ENCODE data around the gene CTNNB1. TPM values are rescaled to one million over a fixed set of nuclear protein-coding genes. Genes with fewer than 3 reads are reported as not detected.

CTNNB1 gene
- total and polyA plus RNA-seq, 2 of the 8 experiments (the other 6 are each of a cell fraction or from before 2014, with no cell fraction given): 356 to 579 TPM

DNA sequence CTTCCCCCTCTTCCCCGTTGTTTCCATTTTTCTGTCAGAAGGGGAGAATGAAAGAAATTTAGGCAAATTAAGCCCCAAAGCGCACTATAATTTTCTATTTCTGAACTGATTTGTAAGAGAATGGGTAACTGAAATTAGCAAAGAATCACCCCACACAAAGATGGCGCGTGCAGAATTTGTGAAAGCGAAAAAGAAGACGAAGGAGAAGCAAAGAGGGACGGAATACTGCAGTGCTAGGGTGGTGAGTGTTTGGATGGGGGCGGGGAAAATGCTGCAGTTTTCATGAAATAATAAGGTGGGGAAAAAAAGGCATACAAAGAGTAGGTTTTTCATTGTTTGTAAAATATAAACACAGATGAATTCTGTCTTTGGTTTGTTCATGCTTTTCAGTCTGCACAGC, 4.6 kb upstream of the CTNNB1 start:
- H3K14ac ChIP-seq (ENCODE audit: insufficient read length): no peak overlapping the region
- H3K79me2 ChIP-seq (ENCODE audit: control insufficient read depth in 1 of 2, insufficient read depth in 2 of 2, low read length in 2 of 2): no peaks in the 10 kb centered on the region; a peak in 2 of 4 replicates
- no peak overlapping the region for H2BK12ac ChIP-seq (ENCODE audit: low read depth, low read length)
- no peak overlapping the region for H4K91ac ChIP-seq (replicated peaks; ENCODE audit: insufficient read length, low read length)
- TF ChIP-seq MAFK (IDR thresholded peaks at IDR 0.05; ENCODE audit: low read depth, low read length) (no peak), BCL11A (IDR thresholded peaks at IDR 0.05; ENCODE audit: low read depth in 2 of 2, low read length in 2 of 2) (no peak), POLR2A (IDR thresholded peaks at IDR 0.05; ENCODE audit: control extremely low read depth in 1 of 2, low read depth in 2 of 2, low read length in 2 of 2) (no peak), KDM4A (IDR thresholded peaks at IDR 0.05; ENCODE audit: low read depth, low read length, severe bottlenecking) (no peak), PHF8 (conservative IDR thresholded peaks at IDR 0.05; ENCODE audit: low read depth, low read length) (no peak), JUND (IDR thresholded peaks at IDR 0.05; ENCODE audit: low read length) (no peak), EP300 (IDR thresholded peaks at IDR 0.05; ENCODE audit: borderline replicate concordance in 1 of 2, low read depth in 2 of 2, low read length in 2 of 2) (no peak), SP2 (IDR thresholded peaks at IDR 0.05; ENCODE audit: low read length) (no peak), TEAD4 (IDR thresholded peaks at IDR 0.05; ENCODE audit: low read depth, low read length) (no peak)
- no peak overlapping the region for H2AK5ac ChIP-seq (ENCODE audit: low read depth, low read length)
- peaks cover 0 to 4% (median 1%) of the 10 kb centered on the region in 4 experiments; a peak in 1 of 7 replicates for H3K4me1 ChIP-seq (replicated peaks in 1 of 4; ENCODE audit: control insufficient read depth in 3 of 4, insufficient read depth in 4 of 4, low read length in 3 of 4)
- ChIA-PET CTCF (ENCODE audit: partially characterized antibody) (no interaction called here), POLR2A (ENCODE audit: partially characterized antibody) (no interaction called here)
- H2BK15ac ChIP-seq (ENCODE audit: low read length): no peak overlapping the region
- H3K23ac ChIP-seq (ENCODE audit: insufficient read length): no peak overlapping the region
- H3K79me1 ChIP-seq (ENCODE audit: low read depth, low read length): no peaks in the 10 kb centered on the region
- H2BK20ac ChIP-seq (ENCODE audit: low read length): no peak overlapping the region
- H4K20me1 ChIP-seq (replicated peaks in 1 of 2; ENCODE audit: control insufficient read depth in 1 of 2, insufficient read depth in 2 of 2, low read length in 2 of 2): no peaks in the 10 kb centered on the region
- no peak overlapping the region for H4K8ac ChIP-seq (ENCODE audit: extremely low read depth, insufficient read depth, low read length)
- H4K5ac ChIP-seq (ENCODE audit: insufficient read length, low read depth, low read length): no peak overlapping the region
- peaks cover 4% of the 10 kb centered on the region; the same call in 1 of the 2 replicates for H3K23me2 ChIP-seq (ENCODE audit: low read depth, low read length)
- H2AFZ ChIP-seq (ENCODE audit: low read length): no peak overlapping the region
- DNase-seq (ENCODE audit: low read depth in 1 of 2, low spot score in 2 of 2) (no peak), FAIRE-seq (no peak)
- no peak overlapping the region for H3K56ac ChIP-seq (replicated peaks; ENCODE audit: insufficient read length, low read depth, low read length)
- no peak overlapping the region for H3K4me3 ChIP-seq (ENCODE audit: extremely low read depth in 1 of 4, insufficient read depth in 2 of 4, low read depth in 3 of 4, low read length in 4 of 4)
- H3K27me3 ChIP-seq (replicated peaks in 1 of 4; ENCODE audit: control insufficient read depth in 3 of 4, extremely low read depth in 1 of 4, insufficient read depth in 3 of 4, low read length in 3 of 4): no peaks in the 10 kb centered on the region
- no peak overlapping the region for H3K9ac ChIP-seq (replicated peaks in 1 of 4; ENCODE audit: extremely low read depth in 1 of 4, low read depth in 3 of 4, low read length in 3 of 4)
- H3K4ac ChIP-seq (replicated peaks; ENCODE audit: insufficient read length, low read depth, low read length): no peak overlapping the region
- no peak overlapping the region for H2BK120ac ChIP-seq (replicated peaks; ENCODE audit: low read depth, low read length)
- no peaks in the 10 kb centered on the region for H3K9me3 ChIP-seq (ENCODE audit: insufficient read depth in 2 of 2, low read depth in 1 of 2, low read length in 1 of 2)
- WGBS, 2 experiments (ENCODE audit: extremely low coverage in 1 of 2, insufficient coverage in 1 of 2, insufficient read length in 1 of 2, insufficient replicate concordance in 2 of 2, low coverage in 1 of 2, low lambda C conversion rate in 2 of 2, missing lambda C conversion rate in 1 of 2): 86 to 100% methylated on average over 1 to 8 of the region's 8 CpGs
- no peak overlapping the region for H3K18ac ChIP-seq (ENCODE audit: extremely low read depth, low read length)
- no peak overlapping the region for H2BK5ac ChIP-seq (ENCODE audit: low read depth, low read length)
- H3K4me2 ChIP-seq (ENCODE audit: insufficient read depth in 1 of 2, low read depth in 2 of 2, low read length in 2 of 2): no peak overlapping the region
- H3K36me3 ChIP-seq (ENCODE audit: control insufficient read depth in 2 of 4, insufficient read depth in 4 of 4, low read length in 3 of 4): no peaks in the 10 kb centered on the region
- no peak overlapping the region for H3K27ac ChIP-seq (ENCODE audit: low read depth, low read length)

Measured in H1 (cell line).